Activated gamma-delta T cell treated with anti-CD3 and anti-CD28 coated beads, Interleukin-2, amount 50 U/mL, for 16 hours (primary cell): ENCODE results near the gene COL23A1.
"Not testable (repeated sequence)": the region's sequence is repeated elsewhere in the genome, so short reads cannot be mapped to it uniquely, and the experiment has no call there.

Experiments used
- DNase-seq: peaks from one replicate; pipeline ENCODE4 v3.0.0-alpha.2; 2020; ENCODE audit warnings: low read depth

Gene COL23A1

DNA sequence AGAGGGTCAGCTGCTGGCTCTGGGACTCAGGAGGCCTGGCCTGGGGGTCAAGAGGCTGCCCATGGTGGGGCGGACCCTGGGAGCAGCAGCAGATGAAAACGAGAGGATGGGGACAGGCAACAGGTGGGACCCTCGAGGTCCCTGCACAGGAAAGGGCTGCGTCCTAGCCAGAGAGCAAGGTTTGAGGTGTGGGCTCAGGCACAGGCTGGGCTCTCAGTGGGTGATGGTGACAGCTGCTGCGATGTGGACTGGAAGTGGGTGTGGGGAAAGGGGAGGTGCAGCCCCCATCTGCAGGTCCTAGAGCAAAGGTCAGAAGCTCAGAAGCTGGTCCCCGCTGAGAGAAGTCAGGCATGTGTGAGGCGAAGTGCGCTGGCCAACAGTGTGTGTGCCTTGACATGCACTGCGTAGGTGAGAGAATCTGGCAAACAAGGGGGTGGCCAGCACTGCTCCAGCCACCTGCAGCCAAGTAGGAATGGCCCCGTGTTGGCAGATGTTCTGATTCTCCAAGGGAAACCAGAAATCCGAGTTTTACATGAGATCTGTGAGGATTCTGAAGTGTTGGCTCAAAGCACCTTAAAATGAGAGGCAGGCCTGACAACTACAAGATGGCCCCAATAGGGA is 85.7 kb downstream of the COL23A1 start:
- no peak for DNase-seq

DNA sequence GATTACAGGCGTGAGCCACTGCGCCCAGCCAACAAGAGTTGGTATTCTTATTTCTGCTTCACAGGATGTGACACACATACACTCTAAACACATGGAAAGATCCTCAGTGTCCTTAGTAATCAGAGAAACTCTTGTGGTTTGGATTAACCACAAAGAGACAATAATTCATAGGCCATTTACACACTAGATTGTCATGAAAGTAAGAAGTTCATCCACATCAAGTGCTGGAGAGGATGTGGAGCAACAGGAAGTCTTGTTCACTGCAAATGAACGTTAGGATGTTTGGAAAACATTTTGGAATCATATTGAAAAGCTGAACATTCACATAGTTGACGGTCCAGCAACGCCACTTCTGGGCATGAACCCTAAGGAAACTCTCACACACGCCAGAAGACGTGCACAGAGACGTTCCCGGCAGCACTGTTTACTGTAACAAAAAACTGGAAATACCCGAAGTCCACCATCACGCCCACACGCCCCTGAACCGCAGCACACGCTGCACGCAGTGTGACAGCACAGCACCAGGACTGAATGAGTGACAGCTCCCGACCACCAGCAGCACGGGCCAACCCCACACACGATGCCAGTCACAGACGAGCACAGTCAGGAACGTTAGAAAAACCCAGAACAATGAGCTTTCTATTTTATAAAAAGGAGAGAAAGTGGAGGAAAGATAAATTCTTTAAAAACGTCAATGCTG is 87.6 kb downstream of the COL23A1 start:
- DNase-seq, result no peak

DNA sequence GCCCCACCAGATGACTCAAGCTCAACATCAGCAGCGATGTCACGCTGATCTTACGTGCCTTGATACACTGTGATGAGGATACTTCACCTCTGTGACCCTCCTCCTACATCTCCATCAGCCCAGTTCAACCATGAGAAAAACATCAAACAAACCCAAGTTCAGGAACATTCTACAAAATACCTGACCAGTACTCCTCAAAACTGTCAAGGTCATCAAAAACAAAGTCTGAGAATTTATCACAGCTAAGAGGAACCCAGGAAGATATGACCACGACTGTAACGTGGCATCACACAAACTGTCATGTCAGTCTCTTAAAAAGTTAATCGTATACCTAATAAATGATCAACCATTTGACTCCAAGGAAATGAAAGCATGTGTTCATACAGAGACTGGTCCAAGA is 90.8 kb downstream of the COL23A1 start:
- no peak for DNase-seq

GRCh38 chr5:178496642-178497041 is 93.6 kb downstream of the COL23A1 start:
- no peak for DNase-seq

DNA sequence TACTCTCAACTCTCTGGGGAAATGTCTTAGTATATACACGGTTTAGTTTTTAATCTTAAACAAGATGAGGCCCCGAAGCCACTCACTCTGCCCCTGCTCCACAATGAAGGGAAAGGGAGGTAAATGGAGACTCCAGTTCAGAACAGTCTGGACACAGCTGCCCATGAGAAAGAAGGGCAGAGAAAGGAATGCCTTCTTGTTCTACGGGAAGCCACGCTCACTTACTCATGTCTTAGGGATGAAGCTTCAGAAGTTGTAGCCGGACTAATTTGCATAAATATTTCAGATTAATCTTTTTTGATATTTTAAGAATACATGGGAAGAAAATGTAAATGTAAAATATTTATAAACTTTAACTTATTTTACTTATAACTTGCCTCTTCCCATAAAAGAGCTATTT is 94.0 kb downstream of the COL23A1 start:
- no peak for DNase-seq

- DNase-seq, result no peak
Measured at GRCh38 chr5:178495706-178496105, 94.5 kb downstream of the COL23A1 start.

DNA sequence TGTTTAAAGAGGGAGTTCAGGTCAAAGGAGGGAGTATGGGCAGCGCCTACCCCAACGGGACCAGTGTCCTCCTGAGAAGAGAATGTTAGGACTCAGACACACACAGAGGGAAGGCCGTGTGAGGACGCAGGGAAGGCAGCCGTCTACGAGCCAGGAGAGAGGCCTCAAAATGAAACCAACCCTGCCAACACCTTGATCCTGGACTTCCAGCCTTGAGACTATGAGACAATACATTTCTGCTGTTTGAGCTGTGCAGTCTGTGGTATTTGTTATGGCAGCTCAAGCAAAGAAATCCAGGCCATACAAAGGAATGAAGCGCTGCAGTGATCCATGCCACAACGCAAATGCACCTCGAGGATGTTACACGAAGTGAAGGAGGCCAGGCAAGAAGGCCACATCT is 97.9 kb downstream of the COL23A1 start:
- no peak for DNase-seq

DNA sequence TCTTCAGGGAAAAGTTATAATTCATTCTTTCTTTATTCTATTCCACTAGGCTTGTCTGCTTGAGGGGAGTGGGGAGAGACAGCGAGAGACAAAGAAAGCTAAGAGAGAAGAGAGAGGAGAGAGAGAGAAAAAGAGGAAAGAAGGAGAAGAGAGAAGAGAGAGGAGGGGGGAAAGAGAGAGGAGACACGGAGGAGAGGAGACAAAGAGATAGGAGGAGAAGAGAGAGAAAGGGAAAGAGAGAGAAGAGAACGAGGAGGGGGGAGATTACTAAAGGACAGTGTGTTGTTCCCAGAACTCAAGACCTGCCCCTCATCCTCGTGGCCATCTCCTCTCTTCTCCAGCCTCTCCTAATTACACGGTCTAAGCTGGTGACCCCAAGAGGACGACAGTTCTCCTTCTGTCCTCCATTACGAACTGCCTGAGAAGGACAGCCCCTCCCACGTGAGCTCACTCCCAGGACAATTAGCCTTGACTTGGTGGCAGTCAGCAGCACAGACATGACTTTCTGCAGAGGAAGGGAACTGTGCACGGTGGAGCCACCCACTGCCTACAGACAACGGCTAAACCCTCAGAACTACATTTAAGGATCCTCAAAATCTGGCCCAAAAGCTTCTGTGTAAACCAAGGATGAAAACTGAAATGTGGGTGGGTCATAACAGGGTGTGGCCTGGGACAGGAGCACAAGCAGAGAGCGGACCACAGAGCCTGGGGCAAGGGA is 99.1 kb downstream of the COL23A1 start:
- DNase-seq, result no peak

GRCh38 chr5:178489271-178489976 is 100.8 kb downstream of the COL23A1 start:
- no peak for DNase-seq

GRCh38 chr5:178488696-178489095 is 101.5 kb downstream of the COL23A1 start:
- DNase-seq, result no peak

GRCh38 chr5:178487911-178488600 is 102.1 kb downstream of the COL23A1 start:
- no peak for DNase-seq

DNA sequence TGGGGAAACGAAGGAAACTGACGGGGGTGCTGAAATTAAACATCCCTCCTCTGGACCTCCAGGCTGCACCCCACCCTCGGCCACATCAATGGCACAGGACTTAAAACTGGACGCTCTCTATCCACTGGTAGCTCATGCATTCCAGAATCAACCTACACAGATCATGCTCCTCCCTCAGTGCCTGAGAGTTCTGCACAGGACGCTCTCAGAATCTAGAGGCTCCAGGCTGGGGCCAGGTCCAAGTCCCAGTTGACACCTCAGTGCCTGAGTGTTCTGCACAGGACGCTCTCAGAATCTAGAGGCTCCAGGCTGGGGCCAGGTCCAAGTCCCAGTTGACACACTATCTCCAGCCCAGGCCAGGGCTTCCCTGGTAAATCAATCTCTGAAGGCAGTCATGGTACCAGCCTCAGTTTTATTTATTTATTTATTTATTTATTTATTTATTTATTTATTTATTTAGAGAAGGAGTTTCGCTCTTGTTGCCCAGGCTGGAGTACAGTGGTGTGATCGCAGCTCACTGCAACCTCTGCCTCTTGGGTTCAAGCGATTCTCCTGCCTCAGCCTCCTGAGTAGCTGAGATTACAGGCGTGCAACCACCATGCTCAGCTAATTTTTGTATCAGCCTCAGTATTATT is 103.2 kb downstream of the COL23A1 start:
- DNase-seq, result not testable (repeated sequence)

GRCh38 chr5:178486239-178486641 is 104.0 kb downstream of the COL23A1 start:
- no peak for DNase-seq

- peak; percentile 18 for DNase-seq
Measured at GRCh38 chr5:178483620-178484019, 106.6 kb downstream of the COL23A1 start.

- no peak for DNase-seq
Measured at GRCh38 chr5:178479261-178479660, 110.9 kb downstream of the COL23A1 start.

DNA sequence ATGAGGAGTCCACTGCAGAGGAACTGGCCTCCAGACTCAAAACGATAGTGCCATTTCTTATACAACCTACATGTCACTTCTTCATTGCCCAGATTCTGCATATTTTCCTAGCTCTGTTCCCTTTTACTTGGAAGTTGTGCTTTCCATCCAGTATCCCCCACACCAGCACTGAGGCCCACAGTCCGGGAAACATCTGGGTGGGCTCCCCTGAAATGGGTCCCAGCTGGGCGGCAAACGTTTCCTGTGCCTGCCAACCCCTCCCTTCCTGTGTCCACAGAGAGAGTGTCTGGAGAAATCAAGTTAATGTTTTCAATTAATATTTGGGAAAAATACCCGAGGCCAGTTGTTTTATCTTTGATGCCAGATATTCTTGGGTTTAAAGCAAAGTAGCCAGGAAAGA is 111.8 kb downstream of the COL23A1 start:
- DNase-seq, result no peak

DNA sequence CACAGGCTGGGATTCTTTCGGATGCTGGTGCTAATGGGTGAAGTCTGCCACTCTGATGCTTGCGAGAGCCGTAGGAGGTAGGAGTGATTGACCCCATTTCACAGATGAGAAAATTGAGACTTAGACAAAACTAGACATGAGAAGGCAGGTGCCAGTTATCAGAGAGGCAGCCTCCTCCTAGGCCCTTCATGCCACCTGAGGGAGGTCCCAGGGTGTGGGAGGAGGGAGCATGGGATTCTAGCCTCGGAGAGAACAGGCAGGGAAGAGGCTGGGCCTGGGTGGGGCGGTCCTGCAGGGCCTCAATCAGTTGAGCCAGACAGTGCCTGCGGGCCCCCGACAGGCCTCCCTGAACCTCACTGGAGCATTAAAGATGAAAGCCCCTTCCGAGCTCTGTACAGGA is 112.4 kb downstream of the COL23A1 start:
- DNase-seq, result no peak

GRCh38 chr5:178476972-178477754 is 113.0 kb downstream of the COL23A1 start:
- no peak for DNase-seq

- DNase-seq, result no peak
Measured at GRCh38 chr5:178476531-178476930, 113.7 kb downstream of the COL23A1 start.

DNA sequence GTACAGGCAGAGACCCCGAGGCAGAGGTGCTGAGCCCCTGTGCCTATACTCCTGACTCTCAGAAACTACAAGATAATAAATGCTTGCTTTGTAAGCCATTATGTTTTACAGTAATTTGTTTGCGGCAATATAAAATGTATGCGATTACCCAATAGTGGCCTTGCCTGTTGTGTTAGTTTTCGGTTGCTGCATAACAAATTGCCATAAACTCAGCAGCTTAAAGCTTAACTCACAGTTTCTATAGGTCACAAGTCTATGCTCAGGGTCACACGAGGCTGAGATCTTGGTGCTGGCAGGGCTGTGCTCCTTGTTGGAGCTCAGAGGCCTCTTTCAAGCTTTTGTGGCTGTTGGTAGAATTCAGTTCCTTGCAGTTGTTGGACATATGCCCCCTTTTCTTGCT is 114.8 kb downstream of the COL23A1 start:
- no peak for DNase-seq
